HG03342 (cell line): Measurements from ENCODE around the gene MC1R.
"Not testable (repeated sequence)": the region's sequence is repeated elsewhere in the genome, so short reads cannot be mapped to it uniquely, and the experiment has no call there.

Source experiments
- ATAC-seq: cut with Tn5 transposase; IDR thresholded peaks from one replicate; pipeline ENCODE4 v1.9.1; 2021; ENCODE audit warnings: mild to moderate bottlenecking, moderate library complexity; ENCODE audit not compliant: unreplicated experiment

MC1R gene

DNA sequence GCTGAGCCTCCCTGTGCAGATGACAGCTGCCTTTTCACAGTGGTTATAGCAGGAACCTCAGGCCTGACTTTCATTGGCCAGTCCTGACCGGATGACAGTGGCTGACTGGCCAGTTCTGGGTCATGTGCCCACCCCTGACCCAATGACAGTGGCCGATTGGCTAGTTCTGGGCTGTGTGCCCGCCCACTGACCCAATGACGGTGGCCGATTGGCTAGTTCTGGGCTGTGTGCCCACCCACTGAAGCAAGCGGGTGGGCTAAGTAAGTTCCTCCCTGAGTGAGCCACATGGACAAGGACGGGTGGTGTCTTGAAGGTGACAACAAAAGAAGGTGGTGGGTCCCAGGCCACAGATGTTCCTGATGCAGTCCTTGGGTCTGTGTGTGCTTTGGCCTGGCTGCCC lies 39.4 kb downstream of the MC1R start:
- ATAC-seq, result no peak

DNA sequence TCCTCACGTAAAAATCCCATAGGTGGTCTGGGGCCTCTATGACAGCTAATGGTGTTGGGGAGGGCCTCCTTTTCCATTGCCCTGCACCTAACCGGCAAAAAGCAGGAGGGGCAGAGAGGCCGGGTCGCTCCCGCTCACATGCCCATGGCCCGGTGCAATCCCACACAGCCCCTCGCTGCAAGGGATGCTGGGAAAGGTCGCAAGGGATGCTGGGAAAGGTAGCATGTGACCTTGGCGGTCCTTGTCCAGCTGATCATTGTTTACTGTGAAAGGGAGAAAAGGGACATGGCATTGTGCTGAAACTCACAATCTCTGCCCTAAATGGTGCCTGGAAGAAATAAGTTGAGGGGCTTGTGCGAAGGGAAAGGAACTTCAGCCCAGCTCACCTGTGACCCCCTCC lies 39.9 kb downstream of the MC1R start:
- no peak for ATAC-seq

DNA sequence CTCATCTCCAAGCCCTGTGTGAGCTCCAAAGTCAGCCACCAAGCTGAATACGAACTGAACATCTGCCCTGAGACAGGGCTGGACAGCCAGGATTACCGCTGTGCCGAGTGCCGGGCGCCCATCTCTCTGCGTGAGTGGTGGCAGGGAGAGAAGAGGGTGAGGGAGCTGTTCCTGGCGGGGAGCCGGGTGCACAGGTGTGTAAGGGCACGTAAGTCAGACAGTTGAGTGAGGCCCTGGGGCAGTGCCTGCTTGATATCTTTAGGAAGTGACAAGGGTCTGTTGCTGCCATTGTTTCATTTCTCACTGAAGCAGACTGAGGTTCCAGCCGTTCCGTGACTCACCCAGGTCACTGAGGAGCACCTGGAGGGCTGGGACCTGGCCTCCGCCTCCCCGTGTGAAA lies 42.3 kb downstream of the MC1R start:
- ATAC-seq, result no peak

DNA sequence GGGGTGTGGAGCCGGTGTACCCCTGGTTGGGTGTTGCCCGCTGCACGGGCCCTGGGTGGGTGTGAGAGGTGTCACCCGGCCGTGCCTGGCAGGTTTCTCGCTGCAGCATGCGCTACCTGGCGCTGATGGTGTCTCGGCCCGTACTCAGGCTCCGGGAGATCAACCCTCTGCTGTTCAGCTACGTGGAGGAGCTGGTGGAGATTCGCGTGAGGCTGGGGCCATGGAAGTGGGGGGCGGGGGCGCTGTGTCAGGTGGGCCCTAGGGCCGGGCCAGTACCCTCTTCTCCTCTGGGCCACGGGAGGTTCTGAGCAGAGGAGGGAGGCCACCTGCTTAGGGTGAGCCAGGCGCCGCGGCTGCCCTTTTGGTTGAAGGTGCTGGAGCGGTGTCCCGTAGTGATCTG lies 43.3 kb downstream of the MC1R start:
- ATAC-seq, result no peak

DNA sequence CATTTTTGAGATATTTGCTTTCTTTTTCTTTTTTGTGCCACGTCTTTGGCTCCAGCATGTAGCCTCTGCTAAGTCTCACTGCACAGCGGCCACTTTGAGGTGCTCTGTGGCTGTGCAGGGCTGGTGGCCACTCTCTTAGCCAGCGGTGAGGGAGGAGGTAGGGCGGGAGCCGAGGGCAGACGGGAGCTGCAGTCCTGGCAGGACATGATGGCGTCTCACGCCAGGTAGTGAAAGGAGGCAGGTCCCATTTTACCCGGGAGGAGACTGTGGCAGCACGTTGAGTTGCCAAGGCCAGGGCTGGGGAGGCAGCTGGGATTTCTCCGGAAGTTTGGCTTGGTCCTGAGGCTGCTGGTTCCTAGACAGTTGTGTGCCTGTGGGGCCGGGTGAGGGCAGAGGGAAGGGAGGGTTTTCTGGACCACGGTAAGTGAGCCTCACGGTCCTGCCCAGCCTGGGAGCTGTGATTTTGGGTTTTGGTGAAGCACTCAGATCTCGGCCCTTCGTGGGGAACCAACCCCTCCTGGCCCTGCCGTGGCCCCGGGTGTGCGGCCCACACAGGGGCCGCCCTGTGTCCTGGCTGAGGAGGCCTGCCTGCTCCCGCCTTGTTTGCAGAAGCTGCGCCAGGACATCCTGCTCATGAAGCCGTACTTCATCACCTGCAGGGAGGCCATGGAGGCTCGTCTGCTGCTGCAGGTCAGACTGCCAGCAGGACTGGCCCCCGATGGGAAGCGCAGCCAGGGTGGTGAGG lies 44.3 kb downstream of the MC1R start:
- ATAC-seq, result no peak

DNA sequence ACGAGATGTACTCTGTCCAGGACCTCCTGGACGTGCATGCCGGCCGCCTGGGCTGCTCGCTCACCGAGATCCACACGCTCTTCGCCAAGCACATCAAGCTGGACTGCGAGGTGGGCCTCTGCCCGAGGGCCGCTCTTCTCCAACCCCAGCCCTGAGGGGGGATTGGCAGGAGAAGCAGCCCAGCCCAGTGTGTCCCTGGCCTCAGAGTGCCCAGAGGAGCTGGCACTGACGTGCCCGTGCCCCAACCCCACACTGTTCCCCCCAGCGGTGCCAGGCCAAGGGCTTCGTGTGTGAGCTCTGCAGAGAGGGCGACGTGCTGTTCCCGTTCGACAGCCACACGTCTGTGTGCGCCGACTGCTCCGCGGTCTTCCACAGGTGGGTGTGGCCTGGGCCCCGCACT lies 45.5 kb downstream of the MC1R start:
- ATAC-seq, result no peak

DNA sequence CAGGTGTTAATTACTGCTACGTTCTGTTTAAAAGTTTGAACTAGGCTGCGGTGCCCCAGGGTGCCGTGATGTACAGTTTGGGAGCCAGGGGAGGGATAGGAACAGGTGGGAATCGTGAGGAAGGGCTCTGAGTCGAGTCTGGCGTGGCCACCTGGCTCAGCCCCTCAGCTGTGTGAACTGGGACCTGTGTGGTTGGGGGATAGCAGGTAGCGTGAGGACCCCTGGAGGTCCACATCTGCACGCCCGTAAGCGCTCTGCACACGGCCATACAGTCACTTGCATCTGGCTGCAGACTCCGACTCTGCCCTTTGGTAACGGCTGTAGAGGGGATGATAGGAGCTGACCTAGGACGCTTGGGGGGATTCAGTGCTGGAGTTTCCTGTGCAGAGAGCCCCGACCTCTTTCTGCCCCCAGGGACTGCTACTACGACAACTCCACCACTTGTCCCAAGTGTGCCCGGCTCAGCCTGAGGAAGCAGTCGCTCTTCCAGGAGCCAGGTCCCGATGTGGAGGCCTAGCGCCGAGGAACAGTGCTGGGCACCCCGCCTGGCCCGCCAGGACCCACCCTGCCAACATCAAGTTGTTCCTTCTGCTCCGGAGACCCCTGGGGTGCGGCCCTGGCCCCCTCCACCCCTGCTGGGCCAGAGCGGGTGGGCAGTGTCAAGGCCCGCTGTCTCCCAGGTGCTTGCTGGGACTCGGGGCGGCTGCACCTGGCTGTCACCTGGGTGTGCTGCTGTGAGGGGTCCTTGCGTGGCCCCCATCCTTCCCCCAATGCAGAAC lies 47.0 kb downstream of the MC1R start:
- ATAC-seq, result no peak

DNA sequence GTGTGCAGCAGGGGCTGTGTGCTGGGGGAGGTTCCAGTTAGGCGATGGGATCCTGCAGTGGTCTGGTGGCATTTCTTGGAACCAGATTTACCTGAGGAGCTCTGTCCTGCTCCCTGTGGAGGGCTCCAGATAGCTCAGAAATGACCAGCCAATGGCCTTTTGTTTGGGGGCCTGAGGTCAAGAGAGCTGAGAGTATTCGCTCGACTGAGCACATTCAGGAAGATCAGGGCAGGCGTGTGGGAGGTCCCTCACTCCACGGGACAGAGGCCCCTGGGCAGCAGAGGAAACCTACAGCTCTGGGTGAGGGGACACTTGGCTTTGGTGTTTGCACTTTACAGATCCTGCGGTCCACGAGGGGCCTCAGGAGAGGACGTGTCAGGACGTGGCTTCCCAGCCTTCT lies 48.1 kb downstream of the MC1R start:
- ATAC-seq, result no peak

DNA sequence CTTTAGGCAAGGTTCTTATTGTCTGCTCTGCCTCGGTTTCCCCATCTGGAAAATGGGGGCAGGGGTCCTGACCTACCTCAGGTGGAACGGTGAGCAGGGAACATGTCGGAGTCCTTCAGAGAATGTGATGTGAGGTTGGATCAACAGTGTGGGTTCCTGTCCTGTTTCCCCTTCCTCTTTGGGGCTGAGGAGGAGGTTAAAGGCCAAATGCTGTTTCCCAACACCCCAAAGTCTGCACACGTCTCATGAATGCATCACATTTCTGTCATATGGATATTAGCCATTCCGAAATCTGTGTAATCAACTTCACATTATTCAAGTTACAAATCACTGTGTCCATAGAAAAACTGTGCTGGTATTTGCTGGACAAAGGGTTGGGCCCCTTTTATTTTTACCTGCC lies 48.8 kb downstream of the MC1R start:
- not testable (repeated sequence) for ATAC-seq

DNA sequence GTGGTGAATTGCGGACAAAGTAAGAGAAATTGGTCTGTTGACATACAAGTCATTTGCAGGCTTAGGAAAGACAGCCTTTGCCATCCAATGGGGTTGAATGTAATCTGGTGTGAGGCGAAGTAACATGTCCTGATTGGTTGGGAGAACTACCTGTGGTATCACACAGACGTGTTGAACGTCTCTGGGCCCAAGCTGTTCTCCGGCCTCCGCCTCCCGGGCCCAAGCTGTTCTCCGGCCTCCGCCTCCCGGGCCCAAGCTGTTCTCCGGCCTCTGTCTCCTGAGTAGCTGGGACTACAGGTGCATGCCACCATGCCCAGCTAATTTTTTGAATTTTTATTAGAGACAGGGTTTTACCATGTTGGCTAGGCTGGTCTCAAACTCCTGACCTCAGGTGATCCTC lies 49.4 kb downstream of the MC1R start:
- not testable (repeated sequence) for ATAC-seq

DNA sequence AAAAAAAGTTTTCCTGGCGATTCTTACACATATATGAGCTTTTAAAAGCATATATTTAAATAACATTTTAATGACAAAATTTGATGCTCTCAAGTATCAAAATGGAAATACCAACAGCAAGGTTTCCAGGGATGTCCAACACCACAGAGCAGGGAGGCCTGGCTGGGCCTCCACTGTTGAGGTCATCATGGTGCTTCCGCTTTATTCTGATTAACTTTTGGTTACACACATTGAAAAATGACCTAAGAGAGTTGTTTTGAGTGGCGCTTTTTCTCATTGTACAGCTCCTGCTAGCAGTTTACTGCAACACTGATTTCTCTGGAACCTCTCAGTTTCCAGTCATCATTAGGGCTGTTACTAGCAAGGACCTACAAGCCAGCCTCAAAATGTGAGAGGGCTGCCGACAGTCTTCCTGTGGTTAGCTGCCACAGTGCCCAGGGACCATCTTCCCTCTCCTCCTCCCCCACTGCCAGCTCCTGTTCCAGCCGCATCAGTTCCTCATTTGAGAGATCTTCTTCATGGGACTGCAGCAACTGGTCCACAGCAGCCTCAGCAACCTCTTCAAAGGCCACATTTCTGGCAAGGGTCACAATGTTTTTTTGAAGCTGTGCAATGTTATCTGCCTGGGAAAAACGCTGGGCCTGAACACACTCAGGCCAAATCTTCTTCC lies 51.2 kb downstream of the MC1R start:
- no peak for ATAC-seq
